ENCODE results near the gene UNC5A.

UNC5A gene

DNA sequence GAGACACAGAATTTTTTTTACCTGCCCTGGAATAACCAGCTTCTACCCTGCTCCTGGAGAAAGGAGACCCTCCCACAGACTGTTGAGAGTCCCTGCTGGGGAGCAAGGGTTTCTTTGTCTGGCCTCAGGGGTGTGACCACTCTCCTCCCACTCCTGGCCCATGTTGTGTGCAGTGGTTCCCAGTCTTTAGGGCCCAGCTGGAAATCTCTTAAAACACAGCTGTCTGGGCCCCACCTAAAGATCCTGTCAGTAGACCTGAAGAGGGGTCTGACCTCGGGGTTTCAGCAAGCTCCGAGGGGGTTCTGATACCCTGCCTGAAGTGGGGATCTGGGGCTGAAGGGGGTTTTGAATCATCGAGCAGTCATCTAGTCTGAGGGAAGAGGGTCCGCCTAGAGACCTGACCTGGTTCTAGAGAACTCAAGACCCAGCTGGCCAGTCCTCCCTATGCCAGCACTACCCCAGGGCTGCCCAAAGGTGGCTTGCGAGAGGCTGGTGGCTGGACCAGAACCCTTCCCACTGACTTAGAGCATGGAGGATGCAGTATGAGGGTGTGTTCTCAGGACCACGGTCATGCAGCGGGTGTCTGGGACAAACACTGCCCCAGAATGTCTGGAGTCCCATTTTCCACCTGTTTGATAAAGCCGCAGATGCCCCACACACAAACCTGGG lies 8.1 kb upstream of the UNC5A start:
- no peak for DNase-seq

DNA sequence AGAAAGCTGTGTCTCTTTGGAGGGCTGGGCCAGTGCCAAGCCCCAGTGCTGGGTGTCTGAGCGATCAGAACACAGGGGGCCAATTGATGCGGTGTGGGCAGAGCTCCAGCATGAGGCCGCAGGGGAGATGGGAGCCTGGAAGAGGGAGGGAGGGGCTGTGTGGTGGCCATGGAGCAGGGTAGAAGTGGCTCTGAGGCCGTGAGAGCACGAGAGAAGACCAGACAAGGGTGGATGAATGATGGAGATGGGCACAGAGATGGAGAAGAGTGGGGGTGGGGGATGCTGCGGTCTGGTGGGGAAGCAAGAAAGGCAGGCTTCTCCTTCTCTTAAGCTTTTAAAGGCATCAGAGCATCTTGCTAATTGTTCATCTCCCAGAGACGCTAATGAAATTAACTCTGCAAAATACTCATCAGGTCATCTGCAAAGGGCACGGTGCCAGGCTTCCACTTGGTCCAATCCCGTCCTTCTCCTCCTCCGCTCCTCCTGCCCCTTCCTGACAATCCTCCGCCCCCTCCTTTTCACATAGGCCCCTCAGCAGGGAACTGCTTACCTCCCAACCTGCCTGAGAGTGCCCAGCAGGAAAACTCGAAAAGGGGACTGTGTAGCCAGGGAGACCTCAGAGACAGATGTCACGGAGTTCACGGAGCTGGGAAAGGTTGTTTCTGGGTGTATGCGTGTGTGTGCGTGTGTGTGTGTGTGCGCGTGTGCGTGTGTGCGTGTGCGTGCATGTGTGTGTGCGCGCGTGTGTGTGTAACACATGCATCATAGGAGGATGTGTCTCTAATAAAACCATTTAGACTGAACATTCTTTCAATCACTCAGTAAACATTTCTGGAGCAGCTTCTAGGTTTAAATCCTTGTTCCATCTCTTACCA lies 7.1 kb upstream of the UNC5A start:
- DNase-seq = no peak

DNA sequence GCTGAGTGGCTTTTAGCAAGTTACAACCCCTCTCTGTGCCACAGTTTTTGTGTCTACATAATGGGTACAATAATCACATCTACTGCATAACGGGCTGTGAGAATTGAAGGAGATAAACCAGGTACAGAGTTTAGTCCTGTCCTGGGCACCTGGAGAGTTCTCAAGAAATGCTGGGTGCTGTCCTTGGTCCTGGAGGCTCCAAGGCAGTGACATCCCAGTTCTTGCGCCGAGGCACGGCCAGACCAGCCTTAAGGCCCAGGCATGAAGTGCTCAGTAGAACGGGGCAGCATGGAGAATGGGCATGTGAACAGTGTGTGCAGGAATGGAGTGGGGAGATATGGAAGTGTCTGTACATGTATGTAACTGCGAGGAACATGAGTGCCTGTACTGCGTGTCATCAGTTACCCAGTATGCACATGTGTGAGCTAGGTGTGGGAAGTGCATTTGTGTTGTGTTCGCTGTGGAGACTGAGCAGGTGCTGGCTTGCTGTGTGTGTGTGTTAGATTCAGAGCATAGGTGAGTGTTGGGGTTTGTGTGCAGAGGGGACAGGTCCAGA lies 6.3 kb upstream of the UNC5A start:
- DNase-seq = no peak

DNA sequence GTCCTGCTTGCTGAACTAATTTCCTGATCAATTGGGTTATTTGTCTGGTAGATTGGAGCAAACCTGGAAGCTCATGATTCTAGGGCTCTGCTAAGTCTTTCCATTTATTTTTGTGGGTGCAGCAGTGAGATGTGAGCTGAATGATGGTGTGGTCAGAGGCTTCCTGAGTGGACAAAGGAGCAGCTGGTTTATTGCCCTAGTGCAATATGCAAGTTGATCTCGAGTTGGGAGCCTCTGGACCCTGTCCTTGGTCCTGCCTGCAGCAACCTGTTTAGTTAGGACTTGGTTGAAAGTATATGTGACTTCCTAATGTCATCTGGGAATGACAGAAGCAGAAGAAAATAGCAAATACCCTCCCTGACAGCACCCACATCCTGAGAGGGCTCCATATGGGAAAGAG lies 4.2 kb upstream of the UNC5A start:
- no peak for DNase-seq

DNA sequence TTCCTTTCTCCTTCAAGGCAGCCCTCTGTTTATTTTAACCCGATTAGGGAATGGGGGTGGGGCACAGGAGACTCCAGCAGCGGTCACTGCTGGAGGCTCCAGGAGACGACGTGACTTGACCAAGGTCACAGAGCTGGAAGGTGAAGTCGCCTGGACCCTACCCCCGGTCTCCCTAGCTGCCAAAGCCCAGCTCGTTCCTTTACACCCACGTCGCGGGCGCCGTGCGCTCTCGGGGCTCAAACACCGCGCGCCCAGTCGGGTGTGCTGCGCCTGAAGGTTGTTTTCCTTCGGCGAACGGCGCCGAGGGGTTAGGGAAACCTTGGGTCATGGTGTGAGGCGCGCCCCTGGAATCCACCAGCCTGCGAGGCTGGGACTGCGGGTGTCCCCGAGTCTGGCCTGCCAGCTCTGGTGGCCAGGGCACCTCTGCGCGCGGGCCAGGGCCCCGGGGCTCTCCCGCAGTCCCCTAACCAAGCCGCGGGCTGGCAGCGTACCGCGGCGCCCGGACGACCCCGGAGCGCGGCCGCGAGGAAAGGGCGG lies 747 bp upstream of the UNC5A start:
- DNase-seq = no peak

DNA sequence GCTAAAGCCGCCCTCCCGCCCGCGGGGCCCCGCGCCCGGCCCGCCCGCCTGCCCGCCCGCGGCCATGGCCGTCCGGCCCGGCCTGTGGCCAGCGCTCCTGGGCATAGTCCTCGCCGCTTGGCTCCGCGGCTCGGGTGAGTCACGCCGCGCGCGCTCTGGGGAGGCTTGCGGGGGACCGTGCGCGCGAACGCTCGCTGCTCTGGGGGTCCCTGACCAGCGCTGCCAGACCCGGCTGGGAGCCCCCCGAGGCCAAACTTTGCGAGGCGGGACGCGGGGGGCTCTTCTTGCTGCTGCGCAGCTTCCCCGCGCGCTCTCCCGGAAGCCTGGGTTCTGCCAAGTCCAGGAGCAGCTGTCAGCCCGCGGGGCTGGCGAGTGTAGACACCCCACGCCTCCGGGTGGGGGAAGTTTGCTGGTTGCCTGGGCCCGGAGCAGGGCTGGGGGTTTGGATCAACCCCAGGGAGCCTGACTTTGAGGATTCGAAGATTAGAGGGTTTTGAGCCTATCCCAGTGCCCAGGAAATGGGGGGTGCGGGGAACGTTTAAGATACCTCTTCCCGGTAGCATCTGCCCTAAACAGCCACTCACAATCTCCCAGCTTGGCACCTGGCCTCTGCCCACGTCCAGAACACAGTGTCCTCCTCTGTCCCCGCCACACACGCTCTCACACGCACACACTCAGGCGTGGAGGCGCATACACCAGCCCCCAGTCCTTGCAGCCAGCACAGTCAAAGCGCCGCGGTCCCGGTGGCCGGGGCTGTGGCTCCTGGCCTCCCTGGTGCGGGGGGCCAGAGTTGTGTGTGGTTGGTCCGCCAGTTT lies 535 bp downstream of the UNC5A start:
- DNase-seq = no peak

DNA sequence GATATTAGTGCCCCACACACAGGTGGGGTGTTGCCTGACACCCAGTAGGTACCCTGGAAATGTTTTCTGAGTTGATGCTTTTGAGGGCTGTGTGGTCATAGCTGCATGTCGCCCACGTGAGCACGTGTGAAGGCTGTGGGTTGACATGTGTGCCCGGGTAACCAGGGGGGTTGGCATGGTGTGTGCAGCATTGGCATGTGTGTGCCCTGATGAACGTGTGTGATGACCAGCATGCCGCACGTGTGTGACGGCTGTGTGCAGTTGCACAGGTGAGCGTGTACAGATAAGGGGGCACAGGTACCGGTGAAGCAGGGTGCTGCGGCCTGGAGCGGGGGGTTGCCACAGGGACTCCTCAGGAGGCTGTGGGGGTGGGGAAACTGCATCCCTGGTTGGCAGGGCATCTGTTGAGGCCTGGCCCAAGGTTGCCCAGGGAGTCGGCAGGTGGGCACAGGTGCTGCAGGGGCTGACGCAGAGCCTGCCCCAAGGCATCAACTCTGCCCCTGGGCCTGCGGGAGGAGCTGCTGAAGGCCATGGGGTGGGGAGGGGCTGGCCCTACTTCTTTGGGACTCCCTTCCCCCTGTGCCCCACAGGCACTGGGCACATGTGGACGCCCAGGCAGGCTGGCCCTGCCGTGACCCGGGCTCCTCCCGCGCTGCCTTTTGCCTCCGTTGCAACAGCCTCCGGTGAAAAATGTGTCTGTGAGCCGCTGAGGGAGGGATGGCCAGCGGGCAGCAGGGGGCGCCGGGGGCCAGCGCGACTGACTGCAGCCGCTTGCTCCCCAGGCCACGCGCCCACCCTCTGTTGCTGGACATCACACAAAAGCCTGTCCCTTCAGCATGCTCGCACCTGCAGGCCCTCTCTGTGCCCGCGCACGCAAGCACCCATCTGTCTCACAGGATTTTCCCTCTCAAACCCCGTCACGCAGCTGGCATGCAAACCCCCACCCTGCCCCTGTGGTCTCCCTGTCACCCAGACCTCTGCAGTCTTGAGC lies 2.2 kb downstream of the UNC5A start:
- DNase-seq = no peak

DNA sequence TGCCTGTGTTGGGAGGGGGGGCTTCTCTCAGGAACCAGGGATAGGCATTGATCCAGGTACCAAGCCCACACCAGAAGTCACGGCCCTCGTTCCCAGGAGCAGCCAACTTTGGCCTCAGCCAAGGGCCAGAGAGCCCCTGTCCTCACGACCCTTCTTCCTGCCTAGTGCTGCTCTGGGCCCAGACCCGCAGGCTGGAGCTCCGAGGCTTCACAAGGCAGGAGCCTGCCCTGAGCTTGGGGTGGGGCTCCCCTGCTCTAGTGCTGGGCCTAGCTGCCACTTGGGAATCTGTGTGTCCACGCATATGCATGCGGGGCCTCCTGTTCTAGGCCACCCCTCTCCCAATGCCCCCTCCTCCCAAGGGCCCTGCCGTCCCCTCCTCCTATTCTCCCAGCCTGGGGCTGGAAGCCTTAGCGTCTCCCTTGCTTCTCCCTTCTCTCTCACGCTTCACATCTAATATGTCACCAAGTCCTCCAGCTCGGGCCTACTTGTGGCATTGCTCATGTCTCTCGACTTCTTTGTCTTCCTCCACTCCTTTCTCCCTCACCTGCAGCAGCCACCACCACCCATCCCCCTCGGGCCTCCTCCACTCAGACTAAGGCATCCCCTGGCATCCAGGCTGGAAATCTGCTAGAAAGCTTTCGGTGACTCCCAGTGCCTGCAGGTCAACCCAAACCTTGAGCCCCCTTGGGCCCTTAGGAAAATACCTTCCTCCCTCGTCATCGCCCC lies 3.4 kb downstream of the UNC5A start:
- DNase-seq = no peak

DNA sequence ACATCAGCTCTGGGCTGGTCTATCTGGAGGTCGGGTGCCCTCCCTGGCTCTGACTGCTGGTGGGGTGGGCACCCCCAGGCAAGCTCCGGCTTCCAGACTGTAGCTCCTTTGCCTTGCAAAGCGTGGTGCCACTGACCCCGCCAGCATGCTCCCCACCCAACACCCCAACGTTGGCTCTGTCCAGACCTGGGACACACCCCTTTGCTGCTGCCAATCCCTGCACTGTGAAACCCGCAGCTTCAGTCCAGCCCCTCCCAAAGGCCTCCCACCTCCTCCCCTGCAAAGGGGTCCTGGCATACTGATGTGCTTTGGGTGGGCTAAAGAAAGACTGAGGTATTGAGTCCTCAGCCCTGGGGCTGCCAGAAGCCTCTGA lies 3.9 kb downstream of the UNC5A start:
- no peak for DNase-seq

DNA sequence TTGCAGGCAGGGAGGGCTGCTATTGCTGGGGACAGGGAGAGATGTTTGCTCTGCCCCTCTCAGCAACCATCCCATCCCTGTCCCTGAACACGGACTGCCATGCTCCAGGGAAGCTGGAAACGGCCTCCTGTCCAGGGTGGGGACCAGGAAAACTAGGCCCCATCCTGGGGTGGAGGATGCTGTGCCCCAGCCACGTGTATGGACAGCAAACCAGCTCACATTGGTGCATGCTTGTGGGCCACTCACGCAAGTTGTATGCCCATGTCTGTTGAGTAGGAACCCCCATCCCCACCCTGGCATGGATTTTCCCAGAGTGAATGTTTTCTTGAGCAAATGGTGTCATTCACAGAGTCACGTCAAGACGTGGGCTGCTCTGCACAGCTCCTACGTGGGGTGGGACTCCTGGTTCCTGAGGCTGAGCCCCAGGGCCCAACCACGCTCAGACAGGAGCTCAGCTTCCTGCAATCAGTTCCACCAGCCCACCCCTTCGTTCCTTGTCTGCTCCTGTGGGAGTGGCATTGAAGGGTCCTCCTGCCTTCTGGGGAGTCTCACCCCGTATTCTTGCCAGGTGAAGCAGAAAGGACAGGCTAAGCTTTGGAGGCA lies 4.6 kb downstream of the UNC5A start:
- no peak for DNase-seq

DNA sequence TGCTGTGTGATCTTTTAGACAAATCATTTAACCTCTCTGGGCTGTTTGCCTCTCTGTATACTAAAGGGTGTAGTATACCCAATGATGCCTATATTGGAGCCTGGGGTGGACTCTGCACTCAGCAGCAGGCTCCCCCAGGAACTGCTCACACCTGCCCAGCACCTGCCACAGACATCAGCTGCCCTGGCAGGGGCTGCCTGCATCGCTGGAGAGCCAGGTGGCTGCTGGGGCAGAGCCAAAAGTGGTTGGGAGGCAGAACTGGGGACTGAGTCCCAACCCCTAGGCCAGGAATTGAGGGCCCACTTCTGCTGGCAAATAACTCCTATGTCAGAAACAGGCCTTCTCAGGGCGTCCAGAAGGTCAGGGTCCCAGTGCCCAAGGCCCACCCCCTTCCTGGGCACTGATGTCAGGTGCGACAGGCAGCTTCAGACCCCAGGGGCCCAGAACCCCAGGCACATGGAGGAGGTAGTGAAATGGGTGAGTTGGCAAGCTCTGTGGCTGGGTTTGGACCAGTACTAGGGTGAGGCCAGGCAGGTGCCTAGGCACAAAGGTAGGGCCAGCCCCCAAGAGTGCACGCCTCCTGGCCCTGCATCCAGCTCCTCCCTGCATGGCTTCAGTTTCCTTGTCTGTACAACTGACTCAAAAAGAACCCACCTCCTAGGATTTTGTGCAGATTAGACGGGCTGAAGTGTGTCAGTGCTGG lies 5.8 kb downstream of the UNC5A start:
- no peak for DNase-seq

DNA sequence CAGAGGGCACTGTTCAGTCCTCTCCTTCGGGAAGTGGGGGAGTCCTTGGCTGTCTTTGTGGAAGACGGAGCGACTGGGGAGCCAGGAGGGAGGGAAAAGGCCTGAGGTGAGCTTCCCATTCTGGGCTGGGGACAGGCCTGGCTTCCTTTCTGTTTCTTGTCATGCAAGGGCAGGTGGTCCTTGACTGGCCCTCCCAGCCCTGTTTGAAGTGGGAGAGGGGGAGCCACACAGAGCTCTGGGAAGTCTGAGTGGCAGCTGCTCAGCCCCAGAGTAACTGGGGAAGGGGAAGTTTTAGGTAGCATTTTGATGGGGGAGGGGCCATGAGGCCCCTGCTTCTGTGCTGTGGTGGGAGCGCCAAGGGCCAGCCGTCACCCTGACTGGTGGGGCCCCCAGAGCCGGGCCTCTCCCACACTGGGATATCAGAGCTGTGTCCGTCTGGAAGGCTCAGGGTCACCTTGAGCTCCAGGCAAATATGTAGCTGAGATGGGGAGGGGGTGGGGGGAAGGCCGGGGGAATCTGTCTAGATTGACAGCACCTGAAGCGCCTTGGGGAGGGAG lies 6.5 kb downstream of the UNC5A start:
- no peak for DNase-seq

DNA sequence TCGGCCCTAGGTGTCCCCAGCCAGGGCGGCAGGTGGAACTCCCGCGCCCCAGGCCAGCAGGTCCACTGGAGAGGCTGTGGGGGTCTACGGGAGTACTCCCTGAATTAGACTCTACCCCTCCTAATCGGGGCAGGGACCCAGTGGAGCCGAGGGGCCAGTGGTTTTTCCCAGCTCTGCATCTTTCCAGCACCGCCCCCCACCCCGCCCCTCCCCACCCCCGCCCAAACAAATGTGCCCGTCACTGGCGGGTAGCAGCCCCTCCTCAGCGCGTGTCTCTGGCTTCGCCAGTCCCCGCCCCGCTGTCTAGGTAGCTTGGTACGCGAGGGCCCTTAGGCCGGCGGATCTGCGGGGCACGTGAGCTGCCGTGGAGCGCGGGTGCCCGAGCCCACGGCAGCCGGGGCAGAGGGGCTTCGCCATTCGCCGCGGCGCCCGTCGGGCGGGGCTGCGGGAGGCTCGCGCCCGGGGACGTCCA lies 7.0 kb downstream of the UNC5A start:
- DNase-seq = no peak

DNA sequence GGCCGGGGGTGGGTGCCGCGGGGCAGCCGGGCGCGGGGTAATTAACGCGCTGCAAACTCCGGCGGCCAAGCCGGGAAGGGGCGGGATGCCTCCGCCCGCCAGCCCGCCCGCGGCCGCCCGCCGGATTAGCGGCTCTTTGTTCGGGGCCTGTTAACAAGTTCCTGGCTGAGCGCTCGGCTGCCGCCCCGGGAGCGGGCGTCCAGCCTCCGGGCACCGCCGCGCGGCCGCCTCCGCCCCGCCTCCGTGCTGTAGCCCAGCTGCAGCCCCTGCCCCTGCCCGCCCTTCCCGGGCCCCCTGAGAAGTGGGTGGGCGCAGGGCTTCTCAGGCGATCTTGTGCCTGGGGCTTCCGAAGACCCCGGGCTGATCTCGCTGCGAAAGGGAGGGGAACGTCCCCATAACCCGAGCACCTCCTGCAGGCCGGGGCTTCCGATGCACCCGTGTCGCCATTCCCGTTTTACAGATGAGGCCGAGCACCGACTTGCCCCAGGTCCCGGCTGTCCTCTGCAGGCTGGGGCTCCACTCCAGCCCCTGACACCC lies 7.5 kb downstream of the UNC5A start:
- no peak for DNase-seq

DNA sequence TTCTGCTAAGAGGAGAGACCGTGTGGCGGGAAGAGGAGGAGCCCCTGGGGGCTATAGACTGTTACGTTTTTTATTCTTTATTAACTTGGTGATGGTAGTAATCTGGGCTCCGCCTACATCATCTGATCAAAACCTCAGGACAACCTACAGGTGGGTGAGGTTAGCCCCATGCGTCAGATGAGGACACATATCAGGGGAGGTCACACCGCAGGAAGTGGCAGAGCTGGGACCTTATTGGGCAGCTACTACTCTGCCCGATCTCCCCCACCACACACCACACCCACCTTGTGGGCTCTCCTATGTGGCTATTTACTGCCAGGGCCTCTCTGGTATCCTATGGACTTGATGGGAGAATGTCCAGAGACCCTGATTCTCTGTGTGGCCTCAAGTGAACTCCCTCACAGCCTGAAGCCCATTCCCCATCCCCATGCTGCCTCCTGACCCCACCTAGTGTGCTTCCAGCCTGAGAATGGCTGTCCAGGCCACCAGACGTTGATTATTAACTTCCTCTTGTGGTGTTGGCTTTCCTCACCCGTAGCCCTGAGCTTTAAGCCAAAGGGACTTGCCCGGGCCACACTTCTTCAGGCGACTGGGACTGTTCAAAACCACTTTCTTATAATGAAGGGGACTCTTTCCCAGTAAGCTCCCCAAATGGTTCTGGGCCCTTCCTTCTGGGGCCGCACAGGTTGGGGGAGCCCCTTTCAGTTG lies 8.2 kb downstream of the UNC5A start:
- DNase-seq = no peak

DNA sequence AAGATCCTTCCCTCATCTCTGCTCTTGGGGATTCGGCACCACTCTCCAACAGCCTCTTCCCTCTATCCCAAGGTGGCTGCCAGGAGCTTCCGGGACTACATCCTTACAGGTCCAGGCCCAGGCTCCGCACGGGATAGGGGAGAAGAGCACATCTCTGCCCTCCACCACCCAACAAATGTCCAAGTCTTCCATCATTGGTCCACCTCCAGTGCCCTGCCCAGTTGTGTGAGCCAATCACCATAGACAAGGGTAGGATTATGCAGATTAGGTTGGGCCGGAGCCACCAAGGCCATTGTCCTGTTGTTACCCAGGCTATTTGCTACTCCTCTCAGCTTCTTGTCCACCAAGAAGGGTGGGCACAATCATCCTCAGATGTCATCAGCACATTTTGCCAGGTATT lies 9.1 kb downstream of the UNC5A start:
- DNase-seq = no peak

DNA sequence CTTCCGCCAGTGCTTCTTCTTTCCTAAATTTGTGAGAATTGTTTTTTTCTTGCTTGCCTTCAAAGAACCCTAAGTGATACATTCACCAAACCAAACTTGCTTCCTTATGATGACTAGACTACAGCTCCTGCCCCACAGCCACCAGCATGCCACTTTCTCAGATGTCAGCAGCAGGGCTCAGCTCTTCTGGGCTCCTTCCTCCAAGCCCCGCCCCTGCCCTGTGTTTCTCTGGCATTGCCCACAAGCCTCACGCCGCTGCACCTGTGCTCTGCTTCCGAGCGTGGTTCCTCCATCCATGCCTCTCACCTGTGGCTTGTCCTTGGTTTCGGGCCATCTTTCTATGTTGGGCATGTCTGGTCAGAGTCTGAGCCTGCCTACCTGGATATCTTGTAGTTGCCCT lies 10.6 kb downstream of the UNC5A start:
- no peak for DNase-seq

DNA sequence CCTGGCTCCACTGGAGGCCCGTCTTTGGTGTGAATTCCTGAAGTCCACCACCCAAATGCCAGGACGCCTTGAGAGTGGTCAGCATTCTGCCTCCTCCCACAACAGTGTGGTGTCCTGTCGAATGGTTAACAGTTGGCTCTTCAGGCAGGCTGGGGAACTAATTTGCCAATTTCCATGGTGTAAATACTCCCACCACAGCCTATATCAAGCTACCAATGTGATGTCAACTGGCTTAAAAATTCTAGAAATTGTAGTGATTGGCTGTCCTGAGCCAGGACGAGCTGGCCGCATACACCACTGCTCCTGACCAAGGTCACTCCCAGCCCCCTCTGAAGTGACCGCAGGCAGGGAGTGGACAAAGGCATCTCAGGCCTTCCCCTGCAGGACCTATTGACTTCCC lies 11.1 kb downstream of the UNC5A start:
- no peak for DNase-seq
